ENCODE measurements around the gene ICAM4. TPM values are rescaled to one million over a fixed set of nuclear protein-coding genes. Genes with fewer than 3 reads are reported as not detected.
A peak's percentile ranks its signal among the peaks of the same experiment; 100 is the strongest.

Gene ICAM4, protein sequence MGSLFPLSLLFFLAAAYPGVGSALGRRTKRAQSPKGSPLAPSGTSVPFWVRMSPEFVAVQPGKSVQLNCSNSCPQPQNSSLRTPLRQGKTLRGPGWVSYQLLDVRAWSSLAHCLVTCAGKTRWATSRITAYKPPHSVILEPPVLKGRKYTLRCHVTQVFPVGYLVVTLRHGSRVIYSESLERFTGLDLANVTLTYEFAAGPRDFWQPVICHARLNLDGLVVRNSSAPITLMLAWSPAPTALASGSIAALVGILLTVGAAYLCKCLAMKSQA
- total RNA-seq (2016; rRNA removed; fragmentation: Illumina TruSeq; extraction: Trizol) (1.5 and 2.9 TPM in 2 replicates), polyA plus RNA-seq (2011; rRNA removed) (3.1 and 4.0 TPM in 2 replicates), polyA minus RNA-seq (2011; rRNA and poly(A)+ RNA removed; ENCODE audit: low replicate concordance) (0.09 and 3.3 TPM in 2 replicates), Bru-seq, nascent RNA (percentile 52 among the genes with signal in this experiment), BruChase-seq, experiment 1, labeled RNA remaining after a 6-hour chase (percentile 74 among the genes with signal in this experiment), BruChase-seq, experiment 2, labeled RNA remaining after a 2-hour chase (percentile 62 among the genes with signal in this experiment)
- 1.1 and 1.9 TPM in 2 replicates for total RNA-seq (2016; cell fraction: cytosol; rRNA removed; fragmentation: Illumina TruSeq; extraction: Trizol; ENCODE audit: low read depth)
- total RNA-seq (2016; cell fraction: insoluble cytoplasmic fraction; rRNA removed; fragmentation: Illumina TruSeq; extraction: Trizol) = 1.0 and 3.0 TPM in 2 replicates
- 1.7 and 2.0 TPM in 2 replicates for total RNA-seq (2016; cell fraction: membrane; rRNA removed; fragmentation: Illumina TruSeq; extraction: Trizol)
- total RNA-seq (2016; cell fraction: nucleus; rRNA removed; fragmentation: Illumina TruSeq; extraction: Trizol) = 1.6 and 2.6 TPM in 2 replicates
- polyA plus RNA-seq (2011; cell fraction: cytosol; rRNA removed) = 3.1 and 6.6 TPM in 2 replicates
- polyA plus RNA-seq (2011; cell fraction: nucleus; rRNA removed) = 2.1 and 3.1 TPM in 2 replicates
- polyA plus RNA-seq (2012) = 2.3 and 2.5 TPM in 2 replicates
- polyA plus RNA-seq (2016; cell fraction: cytosol; fragmentation: Illumina TruSeq; extraction: Trizol; ENCODE audit: low read depth) = 1.4 and 1.9 TPM in 2 replicates
- polyA plus RNA-seq (2016; cell fraction: insoluble cytoplasmic fraction; fragmentation: Illumina TruSeq; extraction: Trizol; ENCODE audit: low read depth) = 1.4 and 1.6 TPM in 2 replicates
- polyA plus RNA-seq (2016; cell fraction: membrane; fragmentation: Illumina TruSeq; extraction: Trizol; ENCODE audit: low read depth) = 1.5 and 1.8 TPM in 2 replicates
- 3.3 and 3.9 TPM in 2 replicates for polyA plus RNA-seq (2016; cell fraction: nucleus; fragmentation: Illumina TruSeq; extraction: Trizol; ENCODE audit: insufficient read depth, low read depth)
- 1.6 and 2.0 TPM in 2 replicates for polyA minus RNA-seq (2011; cell fraction: cytosol; rRNA and poly(A)+ RNA removed)
- 1.7 and 2.4 TPM in 2 replicates for polyA minus RNA-seq (2011; cell fraction: nucleus; rRNA and poly(A)+ RNA removed)
- long read RNA-seq, experiment 1, transcript ICAM4-202 (3 exons, 1,278 nt) = major isoform, 7 of 10 reads
- long read RNA-seq, experiment 1, partial matches to known transcripts = 2 of 10 reads
- long read RNA-seq, experiment 1, other reads (novel, unspliced or antisense) = 1 of 10 reads
- long read RNA-seq, experiment 2, transcript ICAM4-202 (3 exons, 1,278 nt) = major isoform, 8 of 9 reads
- long read RNA-seq, experiment 2, partial matches to known transcripts = 1 of 9 reads
- long read RNA-seq, experiment 2, other reads (novel, unspliced or antisense) = 0 of 9 reads

DNA sequence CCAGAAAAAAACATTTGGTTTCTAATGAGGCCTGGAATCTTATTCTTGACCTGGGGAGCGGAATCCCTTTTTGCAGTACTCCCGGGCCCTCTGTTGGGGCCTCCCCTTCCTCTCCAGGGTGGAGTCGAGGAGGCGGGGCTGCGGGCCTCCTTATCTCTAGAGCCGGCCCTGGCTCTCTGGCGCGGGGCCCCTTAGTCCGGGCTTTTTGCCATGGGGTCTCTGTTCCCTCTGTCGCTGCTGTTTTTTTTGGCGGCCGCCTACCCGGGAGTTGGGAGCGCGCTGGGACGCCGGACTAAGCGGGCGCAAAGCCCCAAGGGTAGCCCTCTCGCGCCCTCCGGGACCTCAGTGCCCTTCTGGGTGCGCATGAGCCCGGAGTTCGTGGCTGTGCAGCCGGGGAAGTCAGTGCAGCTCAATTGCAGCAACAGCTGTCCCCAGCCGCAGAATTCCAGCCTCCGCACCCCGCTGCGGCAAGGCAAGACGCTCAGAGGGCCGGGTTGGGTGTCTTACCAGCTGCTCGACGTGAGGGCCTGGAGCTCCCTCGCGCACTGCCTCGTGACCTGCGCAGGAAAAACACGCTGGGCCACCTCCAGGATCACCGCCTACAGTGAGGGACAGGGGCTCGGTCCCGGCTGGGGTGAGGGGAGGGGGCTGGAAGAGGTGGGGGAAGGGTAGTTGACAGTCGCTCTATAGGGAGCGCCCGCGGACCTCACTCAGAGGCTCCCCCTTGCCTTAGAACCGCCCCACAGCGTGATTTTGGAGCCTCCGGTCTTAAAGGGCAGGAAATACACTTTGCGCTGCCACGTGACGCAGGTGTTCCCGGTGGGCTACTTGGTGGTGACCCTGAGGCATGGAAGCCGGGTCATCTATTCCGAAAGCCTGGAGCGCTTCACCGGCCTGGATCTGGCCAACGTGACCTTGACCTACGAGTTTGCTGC, at the start of gene ICAM4:
Gene ICAM4 (plus strand): TSS at position 153 of the 935 bp plus-strand sequence. CDS start 58 bp downstream, at position 211.
- FAIRE-seq = no peak
- Histone ChIP-seq H3K9me3 (ENCODE audit: low read length) (no peaks in the 10 kb centered on the region), H3K27ac (ENCODE audit: extremely low read length, insufficient read depth, low read length) (peak within 1 kb of the TSS; percentile 30), H3K4me1 (ENCODE audit: insufficient read depth, low read length) (peaks cover 68% of the 10 kb centered on the region), H3K36me3 (replicated peaks in 1 of 2; ENCODE audit: control insufficient read depth in 1 of 2, insufficient read depth in 2 of 2, low read length in 2 of 2) (peaks cover 19 to 26% of the 10 kb centered on the region in 2 experiments), H2AFZ (ENCODE audit: low read length) (no peak within 1 kb of the TSS), H3K4me3 (replicated peaks in 1 of 3; ENCODE audit: insufficient read depth in 1 of 3, low read depth in 2 of 3, low read length in 3 of 3) (peak within 1 kb of the TSS; percentile 33 to 70 (median 41); a peak in 5 of 6 replicates), H3K27me3 (ENCODE audit: control insufficient read depth in 1 of 2, insufficient read depth in 2 of 2, low read length in 2 of 2) (peaks cover 0 to 20% of the 10 kb centered on the region in 2 experiments; a peak in 3 of 5 replicates), H3K9ac (ENCODE audit: insufficient read depth, low read depth, low read length) (peak within 1 kb of the TSS; percentile 18; the same call in 1 of the 2 replicates), H3K79me2 (ENCODE audit: insufficient read depth, low read length) (no peaks in the 10 kb centered on the region), H4K20me1 (ENCODE audit: insufficient read depth, low read length) (0 out of 2 replicates have a peak, but pooled peaks cover 6% of the 10 kb centered on the region), H3K4me2 (ENCODE audit: low read depth, low read length) (peak within 1 kb of the TSS; percentile 97)
- DNase-seq (ENCODE audit: low spot score) = peak; percentile 63
- in situ Hi-C loops (cut with HindIII; ENCODE audit: extremely low pct_ligation_motif_present, low pct_unique_long_range_greater_than_20kb) = no loop called here
- no TSS peak for BruUV-seq (replicated peaks)
- CTCF ChIA-PET (ENCODE audit: low intra/inter-chr PET ratio, low total read pairs) = no interaction called here
- intact Hi-C loops (cut with micrococcal nuclease; ENCODE audit: unreplicated experiment) = loop anchor here (2.0 kb wide), 1 partner anchor 16 kb away; the partner anchor contains the start of gene ICAM1
- POLR2A ChIA-PET = interaction anchor here (0.6 to 7.3 kb wide), 10 partner anchors 11 to 102 kb away, joined by 3 to 149 read pairs (median 4); partner anchors contain the start of genes FDX2, ICAM1 and RAVER1
- ATAC-seq = peak; percentile 41
- 3% methylated on average over 9 of the region's 59 CpGs for WGBS (ENCODE audit: low lambda C conversion rate)
- TF ChIP-seq RXRA (CRISPR knock-in tag; IDR thresholded peaks at IDR 0.05) (peak; percentile 29; the same call in 1 of the 2 replicates), NR2F1 (CRISPR knock-in tag; IDR thresholded peaks at IDR 0.05) (0 out of 4 replicates have a peak, but pooled peaks of 1 of the 2 experiments have one; percentile 33), ZNF800 (CRISPR knock-in tag; IDR thresholded peaks at IDR 0.05) (peak; percentile 63; the same call in 1 of the 2 replicates), MLLT10 (CRISPR knock-in tag; IDR thresholded peaks at IDR 0.05) (no peak), HNRNPK (IDR thresholded peaks at IDR 0.05; ENCODE audit: low read depth, low read length, poor library complexity, severe bottlenecking) (peak; percentile 61)
- TF ChIP-seq, protein P1, sequence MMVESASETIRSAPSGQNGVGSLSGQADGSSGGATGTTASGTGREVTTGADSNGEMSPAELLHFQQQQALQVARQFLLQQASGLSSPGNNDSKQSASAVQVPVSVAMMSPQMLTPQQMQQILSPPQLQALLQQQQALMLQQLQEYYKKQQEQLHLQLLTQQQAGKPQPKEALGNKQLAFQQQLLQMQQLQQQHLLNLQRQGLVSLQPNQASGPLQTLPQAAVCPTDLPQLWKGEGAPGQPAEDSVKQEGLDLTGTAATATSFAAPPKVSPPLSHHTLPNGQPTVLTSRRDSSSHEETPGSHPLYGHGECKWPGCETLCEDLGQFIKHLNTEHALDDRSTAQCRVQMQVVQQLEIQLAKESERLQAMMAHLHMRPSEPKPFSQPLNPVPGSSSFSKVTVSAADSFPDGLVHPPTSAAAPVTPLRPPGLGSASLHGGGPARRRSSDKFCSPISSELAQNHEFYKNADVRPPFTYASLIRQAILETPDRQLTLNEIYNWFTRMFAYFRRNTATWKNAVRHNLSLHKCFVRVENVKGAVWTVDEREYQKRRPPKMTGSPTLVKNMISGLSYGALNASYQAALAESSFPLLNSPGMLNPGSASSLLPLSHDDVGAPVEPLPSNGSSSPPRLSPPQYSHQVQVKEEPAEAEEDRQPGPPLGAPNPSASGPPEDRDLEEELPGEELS (CRISPR knock-in tag; IDR thresholded peaks at IDR 0.05) = peak; percentile 26
- TF ChIP-seq, protein P2, sequence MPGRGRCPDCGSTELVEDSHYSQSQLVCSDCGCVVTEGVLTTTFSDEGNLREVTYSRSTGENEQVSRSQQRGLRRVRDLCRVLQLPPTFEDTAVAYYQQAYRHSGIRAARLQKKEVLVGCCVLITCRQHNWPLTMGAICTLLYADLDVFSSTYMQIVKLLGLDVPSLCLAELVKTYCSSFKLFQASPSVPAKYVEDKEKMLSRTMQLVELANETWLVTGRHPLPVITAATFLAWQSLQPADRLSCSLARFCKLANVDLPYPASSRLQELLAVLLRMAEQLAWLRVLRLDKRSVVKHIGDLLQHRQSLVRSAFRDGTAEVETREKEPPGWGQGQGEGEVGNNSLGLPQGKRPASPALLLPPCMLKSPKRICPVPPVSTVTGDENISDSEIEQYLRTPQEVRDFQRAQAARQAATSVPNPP (CRISPR knock-in tag; IDR thresholded peaks at IDR 0.05) = peak; percentile 67
